Testis (tissue), 3 donors: ENCODE measurements around the gene CDKAL1. TPM values are rescaled to one million over a fixed set of nuclear protein-coding genes. Genes with fewer than 3 reads are reported as not detected.

Experiments used
- DNase-seq: peaks from one replicate; pipeline ENCODE4 v3.0.0-alpha.2; 2019
- H3K27ac ChIP-seq, 2 donors: fragments of 200-600 bp; sonication (generic); one replicate each; pipeline ENCODE4 v1.5.1; 2019
- H3K27me3 ChIP-seq: fragments of 200-600 bp; sonication (generic); one replicate; pipeline ENCODE4 v1.5.1; 2019
- H3K36me3 ChIP-seq: fragments of 200-600 bp; sonication (generic); one replicate; pipeline ENCODE4 v1.5.1; 2017; ENCODE audit warnings: low read depth; ENCODE audit errors: missing control alignments
- H3K4me1 ChIP-seq: fragments of 200-600 bp; sonication (generic); one replicate; pipeline ENCODE4 v1.5.1; 2019
- H3K4me3 ChIP-seq, 2 donors: fragments of 200-600 bp; sonication (generic); one replicate each; pipeline ENCODE4 v1.5.1; 2017 to 2019
- H3K9me3 ChIP-seq: fragments of 200-600 bp; sonication (generic); one replicate; pipeline ENCODE4 v1.5.1; 2017
- CTCF ChIP-seq, 3 experiments: fragments of 450-650 bp in 2 of 3; fragments of 200-600 bp in 1 of 3; sonication (generic) in 1 of 3; IDR thresholded peaks; one replicate each; pipeline ENCODE4 v1.5.1; 2016 to 2019; ENCODE audit warnings: antibody characterized with exemption in 3 of 3, mild to moderate bottlenecking in 2 of 3, moderate library complexity in 1 of 3
- POLR2A ChIP-seq: fragments of 450-650 bp; IDR thresholded peaks from one replicate; pipeline ENCODE4 v1.6.1; 2017; ENCODE audit warnings: antibody characterized with exemption, mild to moderate bottlenecking, moderate library complexity
- WGBS, 2 donors: methylation state at CpG; one replicate each; pipeline ENCODE4 v1.1.5; 2018; 5-methylcytosine and 5-hydroxymethylcytosine counted together
- intact Hi-C: fragments of 100-400 bp; cut with DNase I; formaldehyde crosslinking; loops from one replicate; pipeline ENCODE4 v1.15.1; 2023; ENCODE audit warnings: low total_unique reads
- polyA plus RNA-seq: library from polyadenylated mRNA; stranded (reverse); fragments of 350-450 nt; fragmentation: Illumina TruSeq; extraction: RNeasy Lipid Tissue Mini Kit (QIAGEN cat#74804); gene quantifications from one replicate; pipeline ENCODE4 v1.2.3, GENCODE V29; 2014; ENCODE audit warnings: low read depth, low replicate concordance; ENCODE audit not compliant: insufficient read depth
- total RNA-seq, 2 donors: library from RNA; depleted of rRNA; stranded (reverse); fragments of >200 nt; gene quantifications; one replicate each; pipeline ENCODE4 v1.2.3, GENCODE V29; 2016

Gene CDKAL1
- total and polyA plus RNA-seq, 3 donors from 2014 or later, result 11.1 to 18.5 (median 16.1) TPM

- H3K27me3 ChIP-seq, result no peaks in the 10 kb centered on the region
- intact Hi-C loops, result no loop called here
- no peaks in the 10 kb centered on the region for H3K9me3 ChIP-seq
- no peak overlapping the region for H3K27ac ChIP-seq
- no peak for DNase-seq
- H3K36me3 ChIP-seq, result no peaks in the 10 kb centered on the region
- TF ChIP-seq POLR2A (no peak), CTCF (IDR thresholded peaks at IDR 0.05) (no peak)
- no peak overlapping the region for H3K4me3 ChIP-seq
- H3K4me1 ChIP-seq, result no peaks in the 10 kb centered on the region
- 87 to 91% methylated on average over 2 of the region's 2 CpGs for WGBS, 2 donors
Observed at GRCh38 chr6:20955131-20955530, 420.9 kb downstream of the CDKAL1 start.

GRCh38 chr6:20955751-20956150, 421.5 kb downstream of the CDKAL1 start:
- Histone ChIP-seq H3K4me1 (no peaks in the 10 kb centered on the region), H3K27me3 (no peaks in the 10 kb centered on the region), H3K9me3 (no peaks in the 10 kb centered on the region), H3K36me3 (no peaks in the 10 kb centered on the region), H3K27ac (no peak overlapping the region), H3K4me3 (no peak overlapping the region)
- DNase-seq, result no peak
- 94 to 96% methylated on average over 4 of the region's 4 CpGs for WGBS, 2 donors
- no peak for TF ChIP-seq POLR2A
- no peak for TF ChIP-seq CTCF (IDR thresholded peaks at IDR 0.05)
- intact Hi-C loops, result no loop called here

GRCh38 chr6:20960067-20960466, 425.8 kb downstream of the CDKAL1 start:
- Histone ChIP-seq H3K27me3 (no peaks in the 10 kb centered on the region), H3K9me3 (no peaks in the 10 kb centered on the region), H3K4me1 (no peaks in the 10 kb centered on the region), H3K4me3 (no peak overlapping the region), H3K27ac (no peak overlapping the region), H3K36me3 (no peaks in the 10 kb centered on the region)
- no peak for TF ChIP-seq POLR2A
- no peak for TF ChIP-seq CTCF (IDR thresholded peaks at IDR 0.05)
- no peak for DNase-seq
- intact Hi-C loops, result no loop called here
- WGBS, 2 donors, result 96% methylated on average over 5 of the region's 5 CpGs

GRCh38 chr6:20965276-20965675, 431.0 kb downstream of the CDKAL1 start:
- no peak for DNase-seq
- H3K4me1 ChIP-seq, result no peaks in the 10 kb centered on the region
- no peak for TF ChIP-seq CTCF (IDR thresholded peaks at IDR 0.05)
- TF ChIP-seq POLR2A, result no peak
- H3K27me3 ChIP-seq, result no peaks in the 10 kb centered on the region
- WGBS, 2 donors, result 69 to 75% methylated on average over 2 of the region's 2 CpGs
- intact Hi-C loops, result no loop called here
- no peak overlapping the region for H3K4me3 ChIP-seq
- H3K9me3 ChIP-seq, result no peaks in the 10 kb centered on the region
- H3K36me3 ChIP-seq, result no peaks in the 10 kb centered on the region
- no peak overlapping the region for H3K27ac ChIP-seq

- H3K9me3 ChIP-seq, result no peaks in the 10 kb centered on the region
- no peak for DNase-seq
- H3K4me1 ChIP-seq, result no peaks in the 10 kb centered on the region
- intact Hi-C loops, result no loop called here
- WGBS, 2 donors, result 89 to 94% methylated on average over 5 of the region's 5 CpGs
- H3K36me3 ChIP-seq, result no peaks in the 10 kb centered on the region
- TF ChIP-seq CTCF (IDR thresholded peaks at IDR 0.05), result no peak
- TF ChIP-seq POLR2A, result no peak
- H3K27ac ChIP-seq, result no peak overlapping the region
- H3K4me3 ChIP-seq, result no peak overlapping the region
- no peaks in the 10 kb centered on the region for H3K27me3 ChIP-seq
Observed at GRCh38 chr6:20965915-20966314, 431.7 kb downstream of the CDKAL1 start.
